B cell (primary cell): ENCODE results near the gene MYO18A. TPM values are rescaled to one million over a fixed set of nuclear protein-coding genes. Genes with fewer than 3 reads are reported as not detected.

Experiments
- ATAC-seq: fragments of 200-7000 bp; cut with Tn5 transposase; one replicate; pipeline ENCODE4 v1.10.0; 2021; ENCODE audit warnings: low read depth, mild to moderate bottlenecking, moderate number of reproducible peaks, moderate library complexity
- CTCF ChIA-PET: fragments of 350-600 bp; sonication (Branson Sonifier 250); formaldehyde crosslinking; loops from one replicate; lab custom pipeline; 2021; ENCODE audit warnings: antibody characterized with exemption, inconsistent platforms; lab: Charles Lee
- POLR2A ChIA-PET: fragments of 350-600 bp; sonication (Branson Sonifier 250); formaldehyde crosslinking; loops from one replicate; lab custom pipeline; 2021; ENCODE audit warnings: antibody characterized with exemption; lab: Charles Lee
- DNase-seq: peaks from one replicate; pipeline ENCODE4 v3.0.0; 2013
- H2AFZ ChIP-seq: 2 replicates; pipeline ENCODE4 v1.6.1; 2012; ENCODE audit warnings: mild to moderate bottlenecking, low read depth, low read length; ENCODE audit not compliant: insufficient read depth, poor library complexity, severe bottlenecking
- H3K27ac ChIP-seq, 2 donors: 1 replicate in 1 of 2; 2 replicates in 1 of 2; pipeline ENCODE4 v1.5.1; 2012 to 2013; ENCODE audit warnings: low read length in 2 of 2, mild to moderate bottlenecking in 2 of 2, moderate library complexity in 1 of 2
- H3K27me3 ChIP-seq, 4 experiments: fragments of 200-600 bp in 1 of 4; sonication (generic) in 1 of 4; replicated peaks in 1 of 4; 1 replicate in 2 of 4; 2 replicates in 2 of 4; pipeline versions ENCODE4 v1.6.1 to v1.7.0; 2013 to 2016; ENCODE audit warnings: low read length in 3 of 4, mild to moderate bottlenecking in 2 of 4, mixed read lengths in 1 of 4, moderate library complexity in 1 of 4; ENCODE audit not compliant: insufficient read depth in 4 of 4, control insufficient read depth in 3 of 4; ENCODE audit errors: control extremely low read depth in 1 of 4
- H3K36me3 ChIP-seq, 2 experiments: replicated peaks in 1 of 2; 1 replicate in 1 of 2; 2 replicates in 1 of 2; pipeline versions ENCODE4 v1.6.1 to v1.7.1; 2013; ENCODE audit warnings: low read length in 1 of 2; ENCODE audit not compliant: insufficient read depth in 2 of 2, control insufficient read depth in 1 of 2; ENCODE audit errors: control extremely low read depth in 1 of 2, extremely low read depth in 1 of 2
- H3K4me1 ChIP-seq, 2 donors: fragments of 200-600 bp in 1 of 2; sonication (generic) in 1 of 2; 1 replicate in 1 of 2; 2 replicates in 1 of 2; pipeline versions ENCODE4 v1.5.1 to v1.6.1; 2013 to 2017; ENCODE audit warnings: low read length in 2 of 2; ENCODE audit not compliant: control insufficient read depth in 2 of 2, insufficient read depth in 2 of 2
- H3K4me2 ChIP-seq: replicated peaks from 2 replicates; pipeline ENCODE3; 2012; ENCODE audit warnings: mild to moderate bottlenecking, low read depth, low read length; ENCODE audit not compliant: poor library complexity, severe bottlenecking
- H3K4me3 ChIP-seq, 5 experiments: fragments of 200-600 bp in 1 of 5; sonication (generic) in 1 of 5; 1 replicate in 3 of 5; 2 replicates in 2 of 5; pipeline versions ENCODE4 v1.5.1 to v1.7.0; 2011 to 2016; ENCODE audit warnings: low read length in 4 of 5, mild to moderate bottlenecking in 4 of 5, low read depth in 2 of 5, control low read depth in 1 of 5, moderate library complexity in 1 of 5; ENCODE audit not compliant: insufficient read depth in 1 of 5; ENCODE audit errors: control extremely low read depth in 1 of 5, extremely low read depth in 1 of 5
- H3K79me2 ChIP-seq: fragments of 200-600 bp; sonication (generic); one replicate; pipeline ENCODE4 v1.6.0; 2016; ENCODE audit warnings: low read length; ENCODE audit not compliant: control insufficient read depth, insufficient read depth
- H3K9ac ChIP-seq: fragments of 200-600 bp; sonication (generic); 2 replicates; pipeline ENCODE4 v1.6.1; 2017; ENCODE audit warnings: mild to moderate bottlenecking, low read length, moderate library complexity
- H3K9me3 ChIP-seq, 3 donors: one replicate each; pipeline versions ENCODE4 v1.6.1 to v1.7.1; 2013; ENCODE audit warnings: low read length in 2 of 3; ENCODE audit not compliant: control insufficient read depth in 2 of 3, insufficient read depth in 1 of 3; ENCODE audit errors: control extremely low read depth in 1 of 3
- H4K20me1 ChIP-seq: 2 replicates; pipeline ENCODE4 v1.6.0; 2012; ENCODE audit warnings: mild to moderate bottlenecking, low read length; ENCODE audit not compliant: insufficient read depth, control insufficient read depth, poor library complexity, severe bottlenecking
- H3K27ac Mint-ChIP-seq: one replicate; pipeline ENCODE4 v1.8.0; 2021; ENCODE audit warnings: mixed read lengths
- H3K27me3 Mint-ChIP-seq: one replicate; pipeline ENCODE4 v1.8.0; 2021; ENCODE audit warnings: mixed read lengths
- H3K4me1 Mint-ChIP-seq: one replicate; pipeline ENCODE4 v1.8.0; 2021; ENCODE audit warnings: mixed read lengths
- H3K4me3 Mint-ChIP-seq: one replicate; pipeline ENCODE4 v1.8.0; 2021; ENCODE audit warnings: mixed read lengths
- H3K9me3 Mint-ChIP-seq: one replicate; pipeline ENCODE4 v1.8.0; 2022; ENCODE audit warnings: mixed read lengths; ENCODE audit not compliant: insufficient read depth
- CTCF ChIP-seq: fragments of 200-600 bp; IDR thresholded peaks from one replicate; pipeline ENCODE4 v1.8.0; 2022; ENCODE audit warnings: antibody characterized with exemption, mild to moderate bottlenecking
- EZH2 ChIP-seq: IDR thresholded peaks from 2 replicates; pipeline ENCODE4 v1.6.1; 2012; ENCODE audit warnings: borderline replicate concordance, low read depth, mild to moderate bottlenecking, moderate library complexity, low read length; ENCODE audit not compliant: insufficient read depth, poor library complexity, severe bottlenecking
- WGBS: methylation state at CpG from one replicate; pipeline ENCODE4 v1.1.5; 2013; ENCODE audit warnings: missing lambda C conversion rate; ENCODE audit not compliant: insufficient coverage; 5-methylcytosine and 5-hydroxymethylcytosine counted together
- intact Hi-C: fragments of 100-400 bp; cut with micrococcal nuclease; formaldehyde crosslinking; loops from one replicate; pipeline ENCODE4 v1.10.0; 2022
- polyA plus RNA-seq: library from polyadenylated mRNA; depleted of rRNA; stranded (reverse); fragments of >200 nt; gene quantifications from 2 replicates; pipeline ENCODE4 v1.2.3, GENCODE V29; 2012
- total RNA-seq, 2 donors: library from RNA; stranded (reverse); fragments of 120-200 nt in 1 of 2; gene quantifications; 1 replicate in 1 of 2; 2 replicates in 1 of 2; pipeline versions ENCODE4 v1.2.3 to v1.2.4, GENCODE V29; 2013 to 2022

MYO18A gene
- total and polyA plus RNA-seq, 2 donors (not counting 1 experiment from before 2014, with no cell fraction given): 72.2 to 155 TPM

GRCh38 chr17:29115961-29116803 is 64.0 kb downstream of the MYO18A start:
- no peak overlapping the region for H3K4me3 Mint-ChIP-seq
- peaks cover 0 to 3% (median 0%) of the 10 kb centered on the region in 3 donors for H3K9me3 ChIP-seq
- H3K36me3 ChIP-seq: peaks cover 0 to 85% of the 10 kb centered on the region in 2 experiments
- H3K27ac Mint-ChIP-seq: no peak overlapping the region
- 49% methylated on average over 7 of the region's 20 CpGs for WGBS
- H3K4me3 ChIP-seq: no peak overlapping the region
- intact Hi-C loops: loop anchor here (2.0 to 10.0 kb wide), 2 partner anchors 65 to 471 kb away; partner anchors contain the start of genes BLTP2 and MYO18A
- ChIA-PET POLR2A (interaction anchor here (0.6 kb wide), 1 partner anchor 1367 kb away, joined by 4 read pairs; no protein-coding TSS in a partner anchor), CTCF (interaction anchor here (0.6 to 13.9 kb wide), 42 partner anchors 8 to 470 kb away, joined by 3 to 359 read pairs (median 6); partner anchors contain the start of genes MYO18A, SDF2 and SUPT6H)
- no peak overlapping the region for H3K4me2 ChIP-seq
- H3K4me1 Mint-ChIP-seq: peaks cover 5% of the 10 kb centered on the region
- no peaks in the 10 kb centered on the region for H3K4me1 ChIP-seq
- H3K27me3 Mint-ChIP-seq: no peaks in the 10 kb centered on the region
- no peaks in the 10 kb centered on the region for H3K27me3 ChIP-seq
- H3K9ac ChIP-seq: no peak overlapping the region
- DNase-seq (peak; percentile 48), ATAC-seq (no peak)
- no peak overlapping the region for H2AFZ ChIP-seq
- TF ChIP-seq CTCF (no peak), EZH2 (no peak)
- peaks cover 41% of the 10 kb centered on the region for H3K79me2 ChIP-seq
- peaks cover 60% of the 10 kb centered on the region for H4K20me1 ChIP-seq
- no peak overlapping the region for H3K27ac ChIP-seq
- H3K9me3 Mint-ChIP-seq: no peaks in the 10 kb centered on the region

- TF ChIP-seq CTCF (no peak), EZH2 (no peak)
- intact Hi-C loops: loop anchor here (10.0 kb wide), 1 partner anchor 471 kb away; the partner anchor contains the start of gene BLTP2
- Mint-ChIP-seq H3K27me3 (no peaks in the 10 kb centered on the region), H3K9me3 (no peaks in the 10 kb centered on the region), H3K4me1 (peaks cover 5% of the 10 kb centered on the region), H3K27ac (no peak overlapping the region), H3K4me3 (no peak overlapping the region)
- Histone ChIP-seq H3K27ac (no peak overlapping the region), H3K9ac (no peak overlapping the region), H3K4me3 (no peak overlapping the region), H3K36me3 (peaks cover 0 to 85% of the 10 kb centered on the region in 2 experiments), H4K20me1 (peaks cover 66% of the 10 kb centered on the region), H2AFZ (no peak overlapping the region), H3K4me2 (no peak overlapping the region), H3K9me3 (peaks cover 0 to 3% (median 0%) of the 10 kb centered on the region in 3 donors), H3K27me3 (no peaks in the 10 kb centered on the region), H3K79me2 (peaks cover 38% of the 10 kb centered on the region), H3K4me1 (no peaks in the 10 kb centered on the region)
- CTCF ChIA-PET: interaction anchor here (0.6 to 13.9 kb wide), 19 partner anchors 8 to 454 kb away, joined by 3 to 359 read pairs (median 14); partner anchors contain the start of genes MYO18A, SDF2 and SUPT6H
- no peak for DNase-seq
- POLR2A ChIA-PET: no interaction called here
- ATAC-seq: no peak
- WGBS: 92% methylated on average over 8 of the region's 9 CpGs
These were observed 64.8 kb downstream of the MYO18A start for GRCh38 chr17:29115435-29115834.
